Measurements from ENCODE around the gene GATD1.

DNA sequence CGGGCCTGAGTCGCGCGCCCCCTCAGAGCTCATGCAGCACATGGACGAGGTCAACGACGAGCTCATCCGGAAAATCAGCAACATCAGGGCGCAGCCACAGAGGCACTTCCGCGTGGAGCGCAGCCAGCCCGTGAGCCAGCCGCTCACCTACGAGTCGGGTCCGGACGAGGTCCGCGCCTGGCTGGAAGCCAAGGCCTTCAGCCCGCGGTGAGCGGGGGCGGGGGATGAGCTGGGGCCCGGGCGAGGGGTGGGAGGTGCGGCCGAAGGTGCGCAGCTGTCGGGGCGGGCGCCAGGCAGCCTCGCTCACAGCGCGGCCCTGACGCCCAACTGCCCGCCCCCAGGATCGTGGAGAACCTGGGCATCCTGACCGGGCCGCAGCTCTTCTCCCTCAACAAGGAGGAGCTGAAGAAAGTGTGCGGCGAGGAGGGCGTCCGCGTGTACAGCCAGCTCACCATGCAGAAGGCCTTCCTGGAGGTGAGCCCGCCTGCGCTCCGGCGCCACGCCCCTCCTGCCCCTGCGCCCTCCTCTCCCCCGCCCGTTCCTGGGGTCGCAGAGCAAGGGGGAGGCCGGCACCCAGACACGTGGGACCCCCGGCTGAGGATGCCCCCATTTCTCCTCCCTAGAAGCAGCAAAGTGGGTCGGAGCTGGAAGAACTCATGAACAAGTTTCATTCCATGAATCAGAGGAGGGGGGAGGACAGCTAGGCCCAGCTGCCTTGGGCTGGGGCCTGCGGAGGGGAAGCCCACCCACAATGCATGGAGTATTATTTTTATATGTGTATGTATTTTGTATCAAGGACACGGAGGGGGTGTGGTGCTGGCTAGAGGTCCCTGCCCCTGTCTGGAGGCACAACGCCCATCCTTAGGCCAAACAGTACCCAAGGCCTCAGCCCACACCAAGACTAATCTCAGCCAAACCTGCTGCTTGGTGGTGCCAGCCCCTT lies 50.7 kb downstream of the GATD1 start:
- TF ChIP-seq ZNF274 (IDR thresholded peaks at IDR 0.05; ENCODE audit: low read depth, low read length): no peak
- TF ChIP-seq YY1 (IDR thresholded peaks at IDR 0.05; ENCODE audit: insufficient read depth, insufficient read length): no peak

All from NT2/D1 (cell line).